Erythroblast (primary cell): ENCODE measurements around the gene NT5C3B.
A peak's percentile ranks its signal among the peaks of the same experiment; 100 is the strongest.
"Not testable (repeated sequence)": the region's sequence is repeated elsewhere in the genome, so short reads cannot be mapped to it uniquely, and the experiment has no call there.

Experiments used
- DNase-seq, 2 experiments: peaks; one replicate each; lab custom pipeline; 2025; lab: John Stamatoyannopoulos, UW
- GATA1 ChIP-seq: IDR thresholded peaks from 2 replicates; pipeline ENCODE4 v1.6.1; 2011; ENCODE audit warnings: low read depth, mild to moderate bottlenecking, control low read depth, low read length, moderate library complexity
- POLR2A ChIP-seq: IDR thresholded peaks from 2 replicates; pipeline ENCODE4 v1.6.1; 2011; ENCODE audit warnings: mild to moderate bottlenecking, low read length

Gene NT5C3B

GRCh38 chr17:41835800-41836549, at the start of gene NT5C3B:
Gene NT5C3B, minus strand, starts transcription at chr17:41836232. Its CDS starts 39 bp downstream, at chr17:41836193.
- DNase-seq = peak in 1 of 2 experiments; percentile 15
- TF ChIP-seq GATA1 = no peak
- no peak for TF ChIP-seq POLR2A

- TF ChIP-seq POLR2A = no peak
- TF ChIP-seq GATA1 = no peak
- peak in 1 of 2 experiments; percentile 35 for DNase-seq
Observed at GRCh38 chr17:41885733-41886132, 49.7 kb upstream of the NT5C3B start.

DNA sequence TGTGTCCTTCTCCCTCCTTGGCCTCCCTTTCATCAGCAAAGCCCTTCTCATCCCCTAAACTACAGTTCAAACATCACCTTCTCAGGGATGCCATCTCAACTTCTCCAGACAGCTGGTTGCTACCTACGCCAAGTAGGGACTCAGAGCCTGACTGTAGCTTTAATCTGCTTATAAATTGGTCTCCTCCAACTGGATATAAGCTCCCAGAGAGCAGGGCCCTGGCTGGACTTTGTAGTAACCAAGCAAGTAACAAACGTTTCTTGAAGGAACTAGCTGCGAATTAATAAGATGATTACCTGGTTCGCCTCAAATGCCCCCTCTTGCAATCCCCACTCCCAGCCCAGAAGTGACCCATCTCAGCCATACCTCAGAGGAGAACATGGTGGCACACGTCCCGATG, 46.7 kb upstream of the NT5C3B start:
- DNase-seq = no peak
- TF ChIP-seq GATA1 = no peak
- TF ChIP-seq POLR2A = no peak

DNA sequence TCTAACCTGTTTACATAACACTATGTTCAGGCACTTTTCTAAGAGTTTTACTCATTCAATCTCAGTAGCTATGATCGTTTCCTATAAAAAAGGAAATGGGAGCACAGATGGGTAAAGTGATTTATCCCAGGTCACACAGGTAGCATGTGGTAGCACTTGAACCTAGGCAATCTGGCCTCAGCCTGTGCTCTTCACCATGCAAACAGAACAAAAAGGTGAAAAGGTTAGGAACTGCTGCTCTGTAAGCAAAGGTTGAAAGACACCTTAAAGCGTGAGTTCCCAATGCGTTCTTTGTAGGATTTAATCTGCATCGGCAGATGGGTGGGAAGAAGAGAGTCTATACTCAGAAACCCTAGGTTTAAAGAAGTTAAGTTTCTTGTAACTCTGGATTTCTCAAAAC, 44.1 kb upstream of the NT5C3B start:
- TF ChIP-seq GATA1 = no peak
- TF ChIP-seq POLR2A = no peak
- DNase-seq = no peak

DNA sequence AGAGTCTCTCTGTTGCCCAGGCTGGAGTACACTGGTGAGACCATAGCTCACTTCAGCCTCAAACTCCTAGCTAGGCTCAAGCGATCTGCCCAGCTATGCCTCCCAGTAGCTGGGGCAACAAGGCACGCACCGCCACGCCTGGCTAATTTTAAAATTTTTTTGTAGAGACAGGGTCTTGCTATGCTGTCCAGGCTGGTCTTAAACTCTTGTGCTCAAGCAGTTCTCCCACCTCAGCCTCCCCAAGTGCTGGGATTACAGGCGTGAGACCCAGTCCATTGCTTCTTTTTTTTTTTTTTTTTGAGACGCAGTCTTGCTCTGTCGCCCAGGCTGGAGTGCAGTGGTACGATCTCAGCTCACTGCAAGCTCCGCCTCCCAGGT, 38.2 kb upstream of the NT5C3B start:
- not testable (repeated sequence) for DNase-seq

- no peak for DNase-seq
- no peak for TF ChIP-seq GATA1
- no peak for TF ChIP-seq POLR2A
Observed at GRCh38 chr17:41873559-41874292, 37.7 kb upstream of the NT5C3B start.

DNA sequence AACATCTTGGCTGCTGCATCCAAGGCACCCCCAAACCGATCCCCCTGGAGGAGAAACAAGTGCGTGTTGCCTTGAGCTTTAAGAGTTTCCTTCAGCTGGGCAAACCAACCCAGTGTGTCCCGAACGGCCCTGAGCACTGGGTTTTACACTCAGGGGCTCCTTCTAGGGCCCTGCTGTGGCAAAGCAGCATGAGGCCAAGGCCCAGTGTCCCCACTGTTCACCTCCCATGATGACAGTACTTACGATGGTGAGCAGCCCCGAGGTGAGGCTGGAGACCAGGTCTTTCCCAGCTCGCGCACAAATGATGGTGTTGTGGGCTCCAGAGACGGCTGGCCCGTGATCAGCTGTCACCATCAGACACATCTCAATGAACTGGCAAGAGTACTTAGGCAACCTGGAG, 35.8 kb upstream of the NT5C3B start:
- TF ChIP-seq POLR2A (no peak), GATA1 (no peak)
- no peak for DNase-seq

GRCh38 chr17:41870627-41871026, 34.6 kb upstream of the NT5C3B start:
- no peak for TF ChIP-seq GATA1
- no peak for TF ChIP-seq POLR2A
- DNase-seq = no peak

DNA sequence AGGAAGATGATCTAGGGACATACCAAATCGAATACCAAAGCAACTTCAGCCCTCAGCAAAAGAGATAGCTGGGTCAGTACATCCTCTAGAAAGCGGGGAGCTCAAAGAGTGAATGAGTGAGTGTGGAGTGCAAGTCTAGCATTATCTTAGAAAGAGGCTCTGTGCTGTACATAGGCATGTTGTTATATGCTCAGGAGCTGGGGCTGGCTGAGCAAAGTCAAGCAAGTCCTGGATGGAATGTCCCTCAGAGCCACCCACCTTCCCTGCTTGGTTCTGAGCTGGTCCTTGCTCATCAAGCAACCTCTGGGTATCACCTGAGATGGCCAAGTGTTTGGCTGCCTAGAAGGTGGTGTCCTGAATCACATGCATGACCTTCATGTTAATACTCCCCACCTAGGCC, 34.1 kb upstream of the NT5C3B start:
- TF ChIP-seq POLR2A (no peak), GATA1 (no peak)
- DNase-seq = no peak

- DNase-seq = peak in 1 of 2 experiments; percentile 16
- TF ChIP-seq POLR2A (no peak), GATA1 (no peak)
Observed at GRCh38 chr17:41869426-41869825, 33.4 kb upstream of the NT5C3B start.

DNA sequence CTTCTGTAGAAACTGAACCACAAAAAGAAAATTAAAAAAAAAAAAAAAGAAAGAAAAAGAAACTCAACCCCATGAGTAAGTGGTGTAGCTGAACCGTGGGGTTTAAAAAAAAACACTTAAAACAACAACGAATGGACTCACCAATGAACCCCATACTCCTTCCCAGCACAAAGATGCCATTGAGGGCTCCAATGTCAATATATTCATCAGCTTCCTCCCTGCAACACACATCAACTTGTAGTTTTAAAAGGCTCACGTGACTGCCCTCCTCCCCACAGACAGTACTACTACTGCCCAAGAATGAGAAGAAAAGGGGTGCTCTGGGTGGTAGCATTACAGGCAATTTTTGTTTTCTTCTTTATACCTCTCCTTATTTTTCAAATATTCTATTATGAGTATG, 32.5 kb upstream of the NT5C3B start:
- no peak for DNase-seq
- TF ChIP-seq GATA1 = no peak
- TF ChIP-seq POLR2A = no peak

DNA sequence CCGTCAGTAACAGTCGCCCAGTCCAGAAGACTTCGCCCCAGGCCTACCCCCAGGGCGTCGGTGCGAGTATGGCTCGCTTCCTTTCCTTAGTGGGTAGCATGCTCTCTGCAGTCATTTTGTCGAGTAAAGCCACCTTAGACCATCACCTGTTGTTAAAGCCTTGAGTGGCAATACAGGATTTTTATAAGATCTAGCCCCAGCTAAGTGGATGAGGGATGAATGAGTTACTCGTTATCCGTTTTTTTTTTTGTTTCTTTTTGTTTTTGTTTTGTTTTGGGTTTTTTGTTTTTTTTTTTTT, 29.5 kb upstream of the NT5C3B start:
- no peak for DNase-seq
- TF ChIP-seq GATA1 = no peak
- TF ChIP-seq POLR2A = no peak

DNA sequence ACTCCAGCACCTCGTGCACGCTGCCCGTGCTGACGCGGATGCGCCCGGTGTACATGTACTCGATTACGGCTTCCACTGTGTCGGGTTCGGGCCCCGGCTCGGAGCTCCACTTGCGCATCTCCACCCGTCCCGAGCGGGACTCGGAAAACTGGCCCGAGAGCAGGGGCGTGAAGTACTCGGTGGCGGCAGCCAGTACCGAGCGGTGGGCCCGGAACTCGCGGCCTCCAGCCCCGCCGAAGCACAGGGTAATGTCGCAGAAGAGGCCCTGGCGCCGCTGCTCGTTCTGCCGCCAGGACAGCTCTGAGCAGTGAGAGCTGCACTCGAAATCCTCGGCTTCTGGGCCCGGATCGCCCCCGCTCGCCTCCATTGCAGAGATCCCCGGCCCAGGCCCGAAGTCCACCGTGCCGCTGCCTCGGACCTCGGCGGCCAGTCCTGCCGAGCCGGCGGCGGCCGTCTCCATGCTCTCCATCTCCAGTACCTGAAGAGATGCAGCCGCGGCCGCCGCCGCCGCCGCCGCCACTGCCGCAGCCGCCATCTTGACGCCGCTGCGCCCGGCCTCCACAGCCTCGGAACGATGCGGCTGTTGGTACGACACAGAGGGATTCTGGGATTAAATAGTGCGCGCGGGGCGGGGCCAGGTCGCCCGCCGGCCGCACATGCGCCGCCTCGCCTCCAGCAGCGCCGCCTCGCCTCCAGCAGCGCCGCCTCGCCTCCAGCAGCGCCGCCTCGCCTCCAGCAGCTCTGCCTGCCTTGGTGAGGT, 29.0 kb upstream of the NT5C3B start, which contains the start of gene KLHL11:
Gene KLHL11 (minus strand): TSS at position 588 of the 760 bp plus-strand sequence. CDS start 53 bp downstream, at position 535.
- no peak for TF ChIP-seq GATA1
- peak; percentile 79 for TF ChIP-seq POLR2A
- DNase-seq = peak; percentile 92 to 94

DNA sequence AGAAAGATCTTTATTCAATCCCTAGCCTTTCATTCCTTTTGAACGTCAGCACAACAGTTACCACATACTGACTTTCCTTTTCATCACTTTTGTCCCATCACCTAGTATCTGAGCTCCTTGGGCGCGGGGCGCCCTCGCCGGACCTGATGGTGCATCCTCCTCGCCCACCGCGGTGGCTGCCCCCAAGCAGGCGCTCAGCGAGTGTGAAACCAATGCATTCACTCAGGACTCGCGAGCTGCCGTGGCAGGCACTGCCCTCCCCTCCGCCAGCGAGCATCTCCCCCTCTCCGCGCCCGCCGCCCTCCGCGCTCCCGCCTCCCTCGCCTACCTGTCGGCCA, 28.4 kb upstream of the NT5C3B start:
- TF ChIP-seq GATA1 (no peak), POLR2A (no peak)
- no peak for DNase-seq
